Esophagus (tissue), 2 donors: ENCODE measurements around the gene COL13A1. TPM values are rescaled to one million over a fixed set of nuclear protein-coding genes. Genes with fewer than 3 reads are reported as not detected.

ENCODE experiments used
- H3K27ac ChIP-seq, 2 donors: one replicate each; pipeline ENCODE4 v1.5.1; 2013; ENCODE audit warnings: low read depth in 2 of 2, mild to moderate bottlenecking in 2 of 2, inconsistent platforms in 1 of 2, low read length in 1 of 2, moderate library complexity in 1 of 2
- H3K27me3 ChIP-seq, 2 donors: one replicate each; pipeline ENCODE4 v1.6.1; 2013; ENCODE audit warnings: low read length in 2 of 2, control low read depth in 1 of 2, mild to moderate bottlenecking in 1 of 2; ENCODE audit not compliant: insufficient read depth in 2 of 2, control insufficient read depth in 1 of 2
- H3K36me3 ChIP-seq, 2 donors: one replicate each; pipeline ENCODE4 v1.6.1; 2013; ENCODE audit warnings: low read length in 1 of 2; ENCODE audit not compliant: control insufficient read depth in 2 of 2, insufficient read depth in 2 of 2
- H3K4me1 ChIP-seq, 2 donors: one replicate each; pipeline ENCODE4 v1.6.1; 2013; ENCODE audit warnings: low read length in 1 of 2; ENCODE audit not compliant: control insufficient read depth in 2 of 2, insufficient read depth in 2 of 2
- H3K4me3 ChIP-seq, 2 donors: one replicate each; pipeline ENCODE4 v1.5.1; 2013; ENCODE audit warnings: low read length in 2 of 2, mild to moderate bottlenecking in 2 of 2, low read depth in 1 of 2, moderate library complexity in 1 of 2
- H3K9me3 ChIP-seq, 2 donors: one replicate each; pipeline ENCODE4 v1.6.1; 2013; ENCODE audit warnings: mild to moderate bottlenecking in 2 of 2, low read depth in 1 of 2, low read length in 1 of 2, moderate library complexity in 1 of 2; ENCODE audit not compliant: control insufficient read depth in 2 of 2, insufficient read depth in 1 of 2
- WGBS, 2 donors: extraction: QIAGEN DNeasy Blood & Tissue Kit; methylation state at CpG; one replicate each; pipeline ENCODE4 v1.1.7; 2013; 5-methylcytosine and 5-hydroxymethylcytosine counted together
- polyA plus RNA-seq, 2 donors: library from polyadenylated mRNA; stranded (reverse); fragments of 200-250 nt; gene quantifications; one replicate each; pipeline ENCODE4 v1.2.3, GENCODE V29; 2013
- donor health status: healthy with polysubstance abuse.
- donor health status: Bipolar disorder and iron deficiency.

COL13A1 gene
- polyA plus RNA-seq, 2 donors = 0.95 to 2.0 TPM

DNA sequence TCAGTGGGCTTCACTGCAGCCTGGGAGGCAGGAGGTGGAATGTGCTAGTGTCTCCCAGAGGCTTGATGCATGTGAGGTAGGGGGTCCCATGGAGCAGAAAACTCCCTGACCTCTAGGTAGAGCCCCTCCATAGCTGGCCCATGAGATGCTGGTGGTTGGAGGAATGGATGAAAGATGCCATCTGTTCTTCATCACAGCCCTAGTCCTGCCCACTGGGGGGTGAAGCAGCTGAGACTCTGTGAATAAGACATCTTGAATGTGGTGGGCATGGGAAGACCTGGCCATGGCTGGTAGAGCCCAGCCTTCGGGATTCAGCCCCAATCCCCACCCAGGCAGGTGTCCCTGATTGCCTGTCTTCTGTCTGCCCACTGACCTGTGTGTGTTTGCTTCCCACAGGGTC is 92.5 kb downstream of the COL13A1 start:
- Histone ChIP-seq H3K27ac (no peak overlapping the region), H3K4me1 (no peaks in the 10 kb centered on the region), H3K4me3 (no peak overlapping the region), H3K27me3 (no peaks in the 10 kb centered on the region), H3K36me3 (no peaks in the 10 kb centered on the region), H3K9me3 (no peaks in the 10 kb centered on the region)
- WGBS, 2 donors = 90 to 100% methylated on average over 1 of the region's 1 CpG

DNA sequence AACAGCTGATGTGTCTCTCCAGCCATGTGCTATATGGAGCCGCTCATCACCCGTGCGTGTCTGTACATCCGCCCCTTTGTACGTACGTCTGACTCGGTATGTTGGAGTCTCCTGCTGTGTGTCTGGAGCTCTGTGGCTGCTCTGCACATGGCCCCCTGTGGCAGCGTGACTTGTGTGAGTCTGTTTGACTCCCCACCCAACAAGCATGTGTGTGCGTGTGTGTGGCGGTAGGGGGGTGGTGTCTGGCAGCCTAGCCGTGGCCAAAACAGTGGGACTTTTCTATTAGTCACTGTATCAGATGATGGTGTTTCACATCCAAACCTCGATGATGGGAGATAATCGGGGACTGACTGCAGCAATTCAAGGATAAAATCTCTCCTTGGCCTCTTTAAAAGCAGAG is 94.1 kb downstream of the COL13A1 start:
- WGBS, 2 donors = 57 to 60% methylated on average over 13 of the region's 13 CpGs

DNA sequence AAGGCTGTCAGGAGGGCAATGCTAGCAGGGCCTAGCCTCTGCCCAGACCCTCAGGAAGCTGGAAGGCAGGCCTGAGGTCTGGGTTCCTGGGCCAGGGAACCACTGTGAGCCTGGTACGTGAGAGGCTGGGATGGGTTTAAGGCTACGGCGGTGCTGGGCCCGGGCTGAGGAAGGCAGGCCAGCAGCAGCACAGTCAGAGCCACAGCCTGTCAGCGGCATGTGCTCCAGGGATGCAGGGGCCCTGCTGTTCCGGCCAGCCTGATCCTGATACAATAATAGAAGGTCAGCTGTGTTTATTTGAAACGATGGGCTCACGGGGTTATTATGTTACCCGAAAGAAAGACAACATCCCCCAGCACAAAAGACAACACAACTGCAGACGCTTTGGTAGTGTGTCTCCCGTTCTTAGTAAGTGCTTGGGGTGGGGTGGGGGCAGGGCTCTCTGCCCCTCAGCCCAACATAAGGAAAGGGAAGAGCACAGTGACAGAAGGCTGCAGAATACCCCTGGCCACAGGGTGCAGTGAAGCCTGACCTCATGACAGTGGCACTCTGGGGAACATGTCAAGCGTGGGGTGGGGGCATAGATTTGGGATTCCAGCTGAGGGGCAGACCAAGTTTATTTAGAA is 95.0 kb downstream of the COL13A1 start:
- Histone ChIP-seq H3K27me3 (no peaks in the 10 kb centered on the region), H3K4me1 (no peaks in the 10 kb centered on the region), H3K9me3 (no peaks in the 10 kb centered on the region), H3K4me3 (no peak overlapping the region), H3K27ac (peak overlapping the region in 1 of 2 donors; percentile 22), H3K36me3 (no peaks in the 10 kb centered on the region)
- 80 to 84% methylated on average over 12 of the region's 12 CpGs for WGBS, 2 donors

More for the DNA sequence above, 94.1 kb downstream of the COL13A1 start:
- Histone ChIP-seq H3K4me3 (no peak overlapping the region), H3K4me1 (no peaks in the 10 kb centered on the region), H3K27me3 (no peaks in the 10 kb centered on the region), H3K9me3 (no peaks in the 10 kb centered on the region), H3K27ac (no peak overlapping the region), H3K36me3 (no peaks in the 10 kb centered on the region)

GRCh38 chr10:69897432-69897831 is 95.7 kb downstream of the COL13A1 start:
- H3K27me3 ChIP-seq = no peaks in the 10 kb centered on the region
- H3K27ac ChIP-seq = no peak overlapping the region
- no peaks in the 10 kb centered on the region for H3K4me1 ChIP-seq
- no peaks in the 10 kb centered on the region for H3K9me3 ChIP-seq
- no peaks in the 10 kb centered on the region for H3K36me3 ChIP-seq
- WGBS, 2 donors = 88 to 91% methylated on average over 9 of the region's 9 CpGs
- H3K4me3 ChIP-seq = no peak overlapping the region

DNA sequence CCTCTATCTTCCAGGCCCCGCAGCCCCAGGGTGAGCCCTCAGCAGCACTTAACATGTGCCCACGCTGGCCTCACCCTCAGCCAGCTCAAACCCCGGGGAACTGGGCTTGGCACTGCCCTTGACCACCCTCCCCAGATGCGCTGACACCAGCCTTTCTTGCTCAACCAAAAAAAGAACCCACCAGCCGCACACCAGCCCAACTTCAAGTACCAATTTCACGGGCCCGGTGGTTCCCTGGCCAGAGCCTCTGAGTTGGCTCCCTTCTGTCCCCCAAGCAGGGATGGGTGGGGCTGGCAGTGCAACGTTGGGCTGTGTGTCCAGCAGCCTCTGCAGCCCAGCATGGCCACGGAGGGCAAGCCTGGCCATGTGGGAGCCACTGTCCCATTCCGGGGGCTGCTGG is 96.3 kb downstream of the COL13A1 start:
- no peaks in the 10 kb centered on the region for H3K36me3 ChIP-seq
- no peak overlapping the region for H3K27ac ChIP-seq
- peaks cover 0 to under 1% of the 10 kb centered on the region in 2 donors for H3K4me1 ChIP-seq
- WGBS, 2 donors = 84 to 90% methylated on average over 10 of the region's 10 CpGs
- no peak overlapping the region for H3K4me3 ChIP-seq
- no peaks in the 10 kb centered on the region for H3K27me3 ChIP-seq
- H3K9me3 ChIP-seq = no peaks in the 10 kb centered on the region

DNA sequence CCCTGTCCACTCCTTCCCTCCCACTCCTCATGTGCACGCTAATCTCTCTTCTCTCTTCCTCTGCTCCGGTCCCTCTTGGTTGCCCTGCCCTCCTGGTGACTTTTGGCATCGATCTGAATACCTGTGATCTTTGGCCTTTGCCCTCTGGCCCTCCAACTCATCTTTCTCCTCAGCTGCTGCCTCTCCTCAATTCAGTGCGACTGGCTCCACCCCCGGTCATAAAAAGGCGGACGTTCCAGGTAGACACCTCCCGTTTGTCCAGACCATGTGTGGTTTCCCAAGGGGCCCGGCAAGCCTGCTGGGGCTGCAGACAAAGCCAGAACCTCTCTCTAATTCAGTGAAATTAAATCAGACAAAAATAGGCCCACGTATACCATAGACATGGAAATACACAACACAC is 96.8 kb downstream of the COL13A1 start:
- H3K36me3 ChIP-seq = no peaks in the 10 kb centered on the region
- H3K27me3 ChIP-seq = no peaks in the 10 kb centered on the region
- peaks cover 0 to 3% of the 10 kb centered on the region in 2 donors for H3K4me1 ChIP-seq
- H3K9me3 ChIP-seq = no peaks in the 10 kb centered on the region
- H3K4me3 ChIP-seq = no peak overlapping the region
- 68 to 77% methylated on average over 10 of the region's 10 CpGs for WGBS, 2 donors
- H3K27ac ChIP-seq = no peak overlapping the region

GRCh38 chr10:69898941-69899340 is 97.2 kb downstream of the COL13A1 start:
- no peak overlapping the region for H3K27ac ChIP-seq
- no peaks in the 10 kb centered on the region for H3K27me3 ChIP-seq
- no peaks in the 10 kb centered on the region for H3K36me3 ChIP-seq
- WGBS, 2 donors = 93 to 95% methylated on average over 2 of the region's 2 CpGs
- no peaks in the 10 kb centered on the region for H3K9me3 ChIP-seq
- H3K4me3 ChIP-seq = no peak overlapping the region
- H3K4me1 ChIP-seq = peaks cover 0 to 3% of the 10 kb centered on the region in 2 donors

DNA sequence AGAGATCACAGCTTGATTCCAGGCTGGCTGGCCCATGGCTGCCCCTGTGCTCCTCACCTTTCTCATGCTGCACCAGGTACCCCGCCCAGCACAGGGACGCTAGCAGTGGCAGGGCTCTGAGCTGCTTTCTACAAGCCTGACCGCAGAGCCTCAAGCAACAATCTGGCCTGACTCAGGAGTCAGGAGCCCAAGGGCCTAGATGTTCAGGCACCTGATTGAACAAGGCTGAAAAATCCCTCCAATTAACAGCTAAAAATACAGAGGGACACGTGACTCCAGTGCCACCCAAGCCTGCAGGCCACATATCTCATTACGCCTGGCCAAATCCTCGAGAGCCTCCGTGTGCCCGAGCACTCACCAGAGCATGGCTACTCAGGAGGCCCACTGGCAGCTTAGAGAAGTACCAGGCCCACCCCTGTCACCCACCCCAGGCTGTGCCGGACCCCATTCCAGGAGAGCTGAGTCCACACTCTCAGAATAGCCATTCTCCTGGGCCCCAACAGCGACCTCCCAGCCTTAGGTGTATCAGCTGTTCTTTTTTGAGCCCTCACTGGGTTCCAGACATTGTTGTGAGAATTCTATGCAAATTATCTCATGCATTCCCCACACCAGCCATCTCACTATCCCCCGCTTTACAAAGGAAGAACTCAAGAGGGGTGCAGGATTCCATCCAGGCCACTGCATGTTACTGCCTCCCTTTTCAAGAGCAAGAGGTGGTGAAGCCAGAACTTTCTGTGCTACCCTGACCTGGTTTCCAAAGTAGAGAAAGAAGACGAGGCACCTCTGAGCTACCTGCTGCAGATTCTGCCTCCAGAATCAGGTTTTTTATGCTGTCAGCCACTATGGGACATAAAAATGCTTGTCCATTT is 98.3 kb downstream of the COL13A1 start:
- WGBS, 2 donors = 79% methylated on average over 12 of the region's 12 CpGs

DNA sequence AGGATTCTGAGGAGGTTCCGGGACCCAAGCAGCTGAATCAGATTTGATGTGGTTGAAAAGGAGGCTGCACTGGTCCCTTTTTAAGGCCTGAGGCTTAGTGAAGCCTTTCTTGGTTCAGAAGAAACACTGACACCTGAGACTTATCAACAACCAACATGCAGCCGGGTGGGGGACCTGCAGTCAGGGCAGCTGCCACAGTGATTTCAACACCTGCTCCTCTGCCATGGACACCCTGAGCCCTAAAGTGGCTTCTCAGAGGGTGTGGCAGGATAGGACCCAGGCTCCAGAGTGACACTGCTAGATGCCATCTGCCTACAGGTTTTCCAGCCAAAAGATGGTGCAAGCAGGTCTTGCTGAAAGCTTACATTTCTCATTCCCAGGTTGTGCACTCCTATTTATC is 99.3 kb downstream of the COL13A1 start:
- Histone ChIP-seq H3K4me1 (peaks cover 0 to 3% of the 10 kb centered on the region in 2 donors), H3K36me3 (no peaks in the 10 kb centered on the region), H3K27ac (no peak overlapping the region), H3K9me3 (no peaks in the 10 kb centered on the region), H3K4me3 (no peak overlapping the region), H3K27me3 (no peaks in the 10 kb centered on the region)
- WGBS, 2 donors = 81 to 91% methylated on average over 2 of the region's 2 CpGs

More for the DNA sequence above, 98.3 kb downstream of the COL13A1 start:
- Histone ChIP-seq H3K36me3 (no peaks in the 10 kb centered on the region), H3K4me3 (no peak overlapping the region), H3K4me1 (peaks cover 0 to 3% of the 10 kb centered on the region in 2 donors), H3K27ac (no peak overlapping the region), H3K9me3 (no peaks in the 10 kb centered on the region), H3K27me3 (no peaks in the 10 kb centered on the region)
